GM12865 (cell line): ENCODE results near the gene DUSP2.

Experiments used
- DNase-seq: peaks from one replicate; pipeline ENCODE4 v3.0.0; 2010; ENCODE audit warnings: low read depth
- H3K4me3 ChIP-seq: 2 replicates; pipeline ENCODE4 v1.5.1; 2011; ENCODE audit warnings: mild to moderate bottlenecking, low read depth, low read length, control low read depth
- TF ChIP-seq, protein P1 (sequence below): IDR thresholded peaks from 2 replicates; pipeline ENCODE4 v1.5.1; 2011; ENCODE audit warnings: low read length, control low read depth, low read depth, inconsistent platforms; ENCODE audit not compliant: insufficient read depth; ENCODE audit errors: missing control alignments

DUSP2 gene

GRCh38 chr2:96128456-96128855, 16.8 kb downstream of the DUSP2 start:
- TF ChIP-seq, protein P1, sequence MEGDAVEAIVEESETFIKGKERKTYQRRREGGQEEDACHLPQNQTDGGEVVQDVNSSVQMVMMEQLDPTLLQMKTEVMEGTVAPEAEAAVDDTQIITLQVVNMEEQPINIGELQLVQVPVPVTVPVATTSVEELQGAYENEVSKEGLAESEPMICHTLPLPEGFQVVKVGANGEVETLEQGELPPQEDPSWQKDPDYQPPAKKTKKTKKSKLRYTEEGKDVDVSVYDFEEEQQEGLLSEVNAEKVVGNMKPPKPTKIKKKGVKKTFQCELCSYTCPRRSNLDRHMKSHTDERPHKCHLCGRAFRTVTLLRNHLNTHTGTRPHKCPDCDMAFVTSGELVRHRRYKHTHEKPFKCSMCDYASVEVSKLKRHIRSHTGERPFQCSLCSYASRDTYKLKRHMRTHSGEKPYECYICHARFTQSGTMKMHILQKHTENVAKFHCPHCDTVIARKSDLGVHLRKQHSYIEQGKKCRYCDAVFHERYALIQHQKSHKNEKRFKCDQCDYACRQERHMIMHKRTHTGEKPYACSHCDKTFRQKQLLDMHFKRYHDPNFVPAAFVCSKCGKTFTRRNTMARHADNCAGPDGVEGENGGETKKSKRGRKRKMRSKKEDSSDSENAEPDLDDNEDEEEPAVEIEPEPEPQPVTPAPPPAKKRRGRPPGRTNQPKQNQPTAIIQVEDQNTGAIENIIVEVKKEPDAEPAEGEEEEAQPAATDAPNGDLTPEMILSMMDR: no peak
- H3K4me3 ChIP-seq: no peak overlapping the region
- no peak for DNase-seq

- no peak overlapping the region for H3K4me3 ChIP-seq
These were observed 20.6 kb downstream of the DUSP2 start for GRCh38 chr2:96124406-96125265.

GRCh38 chr2:96123936-96124335, 21.3 kb downstream of the DUSP2 start:
- DNase-seq: no peak
- TF ChIP-seq, protein P1: no peak
- H3K4me3 ChIP-seq: no peak overlapping the region

More at GRCh38 chr2:96124406-96125265, 20.6 kb downstream of the DUSP2 start:
- TF ChIP-seq, protein P1: no peak
- no peak for DNase-seq

DNA sequence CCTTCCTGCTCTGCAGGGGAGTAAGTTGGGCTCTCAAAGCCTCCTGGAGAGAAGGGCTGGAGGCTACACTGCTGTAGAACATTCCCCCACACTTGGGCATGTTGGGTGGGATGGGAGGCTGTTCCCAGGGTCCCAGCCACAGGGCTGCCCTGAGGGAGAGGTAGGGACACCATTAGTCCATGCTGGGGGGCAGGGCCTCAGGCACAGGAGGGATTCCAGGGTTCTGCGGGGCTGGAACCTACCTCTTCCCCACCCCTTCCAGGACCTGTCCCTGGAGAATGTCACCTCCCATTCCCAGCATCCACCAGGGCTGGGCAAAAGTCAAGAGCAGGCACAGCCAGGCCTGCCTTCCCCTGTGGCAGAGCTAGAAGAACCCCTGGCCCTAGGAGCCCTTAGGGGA, 21.9 kb downstream of the DUSP2 start:
- TF ChIP-seq, protein P1: no peak

DNA sequence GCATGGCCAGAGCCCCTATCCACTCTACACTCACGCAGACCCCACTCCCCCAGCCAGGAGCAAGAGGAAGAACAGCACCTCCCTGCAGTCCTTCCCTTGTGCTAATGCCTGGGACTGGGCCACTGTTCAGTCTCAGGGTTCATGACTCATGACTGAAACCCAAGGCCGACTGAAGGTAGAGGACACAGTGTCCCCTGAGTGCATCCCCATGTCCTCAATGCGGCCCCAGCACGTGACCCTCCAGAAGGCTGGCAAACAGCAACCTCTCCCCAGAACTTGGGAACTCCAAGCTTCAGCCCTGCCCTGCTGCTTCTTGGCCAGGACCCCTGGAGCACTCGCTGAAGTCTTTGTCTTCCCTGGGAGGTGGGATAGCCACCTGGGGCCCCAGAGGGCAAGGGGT, 22.8 kb downstream of the DUSP2 start:
- no peak overlapping the region for H3K4me3 ChIP-seq
- no peak for DNase-seq
- TF ChIP-seq, protein P1: no peak

More for the DNA sequence above, 21.9 kb downstream of the DUSP2 start:
- H3K4me3 ChIP-seq: no peak overlapping the region
- DNase-seq: no peak

DNA sequence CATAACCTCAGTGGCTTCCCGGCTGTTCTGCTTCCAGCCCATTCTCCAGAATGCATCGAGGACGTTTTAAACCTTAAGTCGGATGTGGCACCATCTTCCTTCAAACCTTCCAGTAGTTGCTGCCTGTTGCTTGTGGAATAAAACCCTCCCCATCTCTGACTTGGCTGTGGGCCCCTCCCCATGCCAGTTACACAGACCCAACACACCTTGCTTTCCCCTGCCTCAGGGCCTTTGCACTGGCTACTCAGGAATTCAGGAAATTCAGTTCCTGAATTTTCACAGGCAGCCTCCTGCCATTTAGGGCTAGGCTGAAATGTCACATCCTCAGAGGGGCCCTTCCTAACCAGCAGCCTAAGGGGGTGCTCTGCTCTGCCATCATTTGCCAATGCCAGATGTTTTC, 23.8 kb downstream of the DUSP2 start:
- no peak for DNase-seq
- TF ChIP-seq, protein P1: no peak
- H3K4me3 ChIP-seq: no peak overlapping the region
